Fibroblast of the aortic adventitia (primary cell): ENCODE results near the gene FOXN3. TPM values are rescaled to one million over a fixed set of nuclear protein-coding genes. Genes with fewer than 3 reads are reported as not detected.

Experiments used
- DNase-seq: peaks from one replicate; pipeline ENCODE4 v3.0.0-alpha.2; 2010; ENCODE audit warnings: low read depth
- H3K4me3 ChIP-seq: 2 replicates; pipeline ENCODE4 v1.5.1; 2011; ENCODE audit warnings: low read depth, mild to moderate bottlenecking, control low read depth, low read length, moderate library complexity
- CTCF ChIP-seq: IDR thresholded peaks from 2 replicates; pipeline ENCODE4 v1.5.1; 2011; ENCODE audit warnings: mild to moderate bottlenecking, low read length, control low read depth, inconsistent platforms; ENCODE audit not compliant: insufficient read depth
- total RNA-seq: library from RNA; depleted of rRNA; stranded (reverse); fragments of >200 nt; gene quantifications from 2 replicates; pipeline ENCODE4 v1.2.3, GENCODE V29; 2012; ENCODE audit warnings: low replicate concordance

FOXN3 gene
- total RNA-seq, 1 donor: 35.3 TPM

GRCh38 chr14:89256951-89257350 is 160.1 kb downstream of the FOXN3 start:
- no peak for TF ChIP-seq CTCF
- no peak overlapping the region for H3K4me3 ChIP-seq
- no peak for DNase-seq

- H3K4me3 ChIP-seq: no peak overlapping the region
- no peak for TF ChIP-seq CTCF
- no peak for DNase-seq
Measured at GRCh38 chr14:89256283-89256682, 160.8 kb downstream of the FOXN3 start.

GRCh38 chr14:89255852-89256251 is 161.2 kb downstream of the FOXN3 start:
- no peak overlapping the region for H3K4me3 ChIP-seq
- TF ChIP-seq CTCF: no peak
- no peak for DNase-seq

- DNase-seq: no peak
- H3K4me3 ChIP-seq: no peak overlapping the region
- no peak for TF ChIP-seq CTCF
Measured at GRCh38 chr14:89255012-89255411, 162.0 kb downstream of the FOXN3 start.

- no peak for TF ChIP-seq CTCF
- H3K4me3 ChIP-seq: no peak overlapping the region
- no peak for DNase-seq
Measured at GRCh38 chr14:89254166-89254909, 162.7 kb downstream of the FOXN3 start.

- no peak for DNase-seq
- H3K4me3 ChIP-seq: no peak overlapping the region
- no peak for TF ChIP-seq CTCF
Measured at GRCh38 chr14:89252887-89253532, 164.0 kb downstream of the FOXN3 start.
